Measurements from ENCODE around the gene CTTN. TPM values are rescaled to one million over a fixed set of nuclear protein-coding genes. Genes with fewer than 3 reads are reported as not detected.
"Not testable (repeated sequence)": the region's sequence is repeated elsewhere in the genome, so short reads cannot be mapped to it uniquely, and the experiment has no call there.

CTTN gene
- total RNA-seq, 2 experiments from 2014 or later: 5.0 to 9.3 TPM

- Histone ChIP-seq H3K27ac (ENCODE audit: low read depth, low read length, poor library complexity, severe bottlenecking) (no peak overlapping the region), H4K20me1 (ENCODE audit: insufficient read depth, low read length) (no peaks in the 10 kb centered on the region), H3K4me1 (ENCODE audit: insufficient read depth, low read length, poor library complexity, severe bottlenecking) (no peaks in the 10 kb centered on the region), H2AFZ (ENCODE audit: low read length) (no peak overlapping the region), H3K9me3 (ENCODE audit: low read length) (peaks cover 16% of the 10 kb centered on the region), H3K79me2 (ENCODE audit: insufficient read depth, low read depth, low read length) (no peaks in the 10 kb centered on the region), H3K4me2 (ENCODE audit: low read length) (no peak overlapping the region), H3K4me3 (ENCODE audit: low read depth, low read length, poor library complexity, severe bottlenecking) (no peak overlapping the region), H3K9me2 (ENCODE audit: insufficient read depth, low read length) (no peaks in the 10 kb centered on the region), H3K36me3 (ENCODE audit: insufficient read depth, low read length) (no peaks in the 10 kb centered on the region)
- intact Hi-C loops (cut with micrococcal nuclease; ENCODE audit: unreplicated experiment): no loop called here
- POLR2A ChIA-PET: no interaction called here
- no peak for TF ChIP-seq EZH2phosphoT487 (IDR thresholded peaks at IDR 0.05; ENCODE audit: borderline replicate concordance, low read depth, low read length)
- TF ChIP-seq, protein P1, sequence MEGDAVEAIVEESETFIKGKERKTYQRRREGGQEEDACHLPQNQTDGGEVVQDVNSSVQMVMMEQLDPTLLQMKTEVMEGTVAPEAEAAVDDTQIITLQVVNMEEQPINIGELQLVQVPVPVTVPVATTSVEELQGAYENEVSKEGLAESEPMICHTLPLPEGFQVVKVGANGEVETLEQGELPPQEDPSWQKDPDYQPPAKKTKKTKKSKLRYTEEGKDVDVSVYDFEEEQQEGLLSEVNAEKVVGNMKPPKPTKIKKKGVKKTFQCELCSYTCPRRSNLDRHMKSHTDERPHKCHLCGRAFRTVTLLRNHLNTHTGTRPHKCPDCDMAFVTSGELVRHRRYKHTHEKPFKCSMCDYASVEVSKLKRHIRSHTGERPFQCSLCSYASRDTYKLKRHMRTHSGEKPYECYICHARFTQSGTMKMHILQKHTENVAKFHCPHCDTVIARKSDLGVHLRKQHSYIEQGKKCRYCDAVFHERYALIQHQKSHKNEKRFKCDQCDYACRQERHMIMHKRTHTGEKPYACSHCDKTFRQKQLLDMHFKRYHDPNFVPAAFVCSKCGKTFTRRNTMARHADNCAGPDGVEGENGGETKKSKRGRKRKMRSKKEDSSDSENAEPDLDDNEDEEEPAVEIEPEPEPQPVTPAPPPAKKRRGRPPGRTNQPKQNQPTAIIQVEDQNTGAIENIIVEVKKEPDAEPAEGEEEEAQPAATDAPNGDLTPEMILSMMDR (conservative IDR thresholded peaks at IDR 0.05; ENCODE audit: low read length): no peak
- BruUV-seq (replicated peaks): no TSS peak
- no peak for DNase-seq (ENCODE audit: low spot score)
- CTCF ChIA-PET (ENCODE audit: unreplicated experiment): no interaction called here
These were observed 47.3 kb downstream of the CTTN start for GRCh38 chr11:70445605-70446004.

DNA sequence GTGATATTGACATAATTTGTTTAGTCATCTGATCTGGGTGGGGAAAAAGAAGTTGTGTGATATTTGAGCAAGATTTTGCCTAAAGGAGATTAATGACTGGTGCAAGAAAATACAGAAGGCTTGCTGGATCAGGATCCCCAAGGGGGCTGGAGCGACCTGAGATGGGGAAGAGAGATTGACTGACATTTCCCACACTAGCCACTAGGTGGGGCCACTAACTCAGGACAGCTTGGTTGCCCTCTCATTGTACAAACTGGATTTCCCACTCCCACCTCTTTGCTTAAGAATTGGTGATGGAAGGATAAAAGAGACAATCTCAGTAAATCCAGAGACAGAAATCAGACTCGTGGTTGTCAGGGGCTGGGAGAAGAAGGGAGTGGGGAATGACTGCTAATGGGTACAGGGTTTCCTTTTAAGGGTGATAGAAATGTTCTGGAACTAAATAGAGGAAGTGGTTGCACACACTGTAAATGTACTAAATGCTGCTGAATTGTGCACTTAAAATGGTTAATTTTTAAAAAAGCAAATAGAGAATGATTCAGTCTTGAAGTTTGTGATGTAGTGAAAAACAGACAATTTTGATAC, 50.7 kb downstream of the CTTN start:
- Histone ChIP-seq H3K4me3 (ENCODE audit: low read depth, low read length, poor library complexity, severe bottlenecking) (no peak overlapping the region), H3K27ac (ENCODE audit: low read depth, low read length, poor library complexity, severe bottlenecking) (no peak overlapping the region), H3K4me1 (ENCODE audit: insufficient read depth, low read length, poor library complexity, severe bottlenecking) (no peaks in the 10 kb centered on the region), H3K36me3 (ENCODE audit: insufficient read depth, low read length) (no peaks in the 10 kb centered on the region), H4K20me1 (ENCODE audit: insufficient read depth, low read length) (no peaks in the 10 kb centered on the region), H3K9me2 (ENCODE audit: insufficient read depth, low read length) (no peaks in the 10 kb centered on the region), H2AFZ (ENCODE audit: low read length) (no peak overlapping the region), H3K4me2 (ENCODE audit: low read length) (no peak overlapping the region), H3K79me2 (ENCODE audit: insufficient read depth, low read depth, low read length) (no peaks in the 10 kb centered on the region), H3K9me3 (ENCODE audit: low read length) (peaks cover 16% of the 10 kb centered on the region)
- CTCF ChIA-PET (ENCODE audit: unreplicated experiment): no interaction called here
- TF ChIP-seq, protein P1 (conservative IDR thresholded peaks at IDR 0.05; ENCODE audit: low read length): peak; percentile 83
- no peak for TF ChIP-seq EZH2phosphoT487 (IDR thresholded peaks at IDR 0.05; ENCODE audit: borderline replicate concordance, low read depth, low read length)
- DNase-seq (ENCODE audit: low spot score): peak; percentile 22
- POLR2A ChIA-PET: no interaction called here
- intact Hi-C loops (cut with micrococcal nuclease; ENCODE audit: unreplicated experiment): no loop called here
- BruUV-seq (replicated peaks): no TSS peak

- BruUV-seq (replicated peaks): no TSS peak
- Histone ChIP-seq H3K36me3 (ENCODE audit: insufficient read depth, low read length) (no peaks in the 10 kb centered on the region), H4K20me1 (ENCODE audit: insufficient read depth, low read length) (no peaks in the 10 kb centered on the region), H3K79me2 (ENCODE audit: insufficient read depth, low read depth, low read length) (no peaks in the 10 kb centered on the region), H3K4me1 (ENCODE audit: insufficient read depth, low read length, poor library complexity, severe bottlenecking) (no peaks in the 10 kb centered on the region), H2AFZ (ENCODE audit: low read length) (no peak overlapping the region), H3K27ac (ENCODE audit: low read depth, low read length, poor library complexity, severe bottlenecking) (no peak overlapping the region), H3K4me2 (ENCODE audit: low read length) (no peak overlapping the region), H3K9me2 (ENCODE audit: insufficient read depth, low read length) (no peaks in the 10 kb centered on the region), H3K9me3 (ENCODE audit: low read length) (peaks cover 5% of the 10 kb centered on the region), H3K4me3 (ENCODE audit: low read depth, low read length, poor library complexity, severe bottlenecking) (no peak overlapping the region)
- DNase-seq (ENCODE audit: low spot score): no peak
- no peak for TF ChIP-seq EZH2phosphoT487 (IDR thresholded peaks at IDR 0.05; ENCODE audit: borderline replicate concordance, low read depth, low read length)
- TF ChIP-seq, protein P1 (conservative IDR thresholded peaks at IDR 0.05; ENCODE audit: low read length): no peak
- ChIA-PET POLR2A (no interaction called here), CTCF (ENCODE audit: unreplicated experiment) (no interaction called here)
- intact Hi-C loops (cut with micrococcal nuclease; ENCODE audit: unreplicated experiment): no loop called here
These were observed 56.0 kb downstream of the CTTN start for GRCh38 chr11:70454197-70454767.

GRCh38 chr11:70454811-70455210, 56.5 kb downstream of the CTTN start:
- CTCF ChIA-PET (ENCODE audit: unreplicated experiment); H3K27ac ChIP-seq (ENCODE audit: low read depth, low read length, poor library complexity, severe bottlenecking); H3K9me3 ChIP-seq (ENCODE audit: low read length); intact Hi-C loops (cut with micrococcal nuclease; ENCODE audit: unreplicated experiment); H2AFZ ChIP-seq (ENCODE audit: low read length); BruUV-seq (replicated peaks); DNase-seq (ENCODE audit: low spot score); H3K4me1 ChIP-seq (ENCODE audit: insufficient read depth, low read length, poor library complexity, severe bottlenecking); POLR2A ChIA-PET; H3K4me3 ChIP-seq (ENCODE audit: low read depth, low read length, poor library complexity, severe bottlenecking); H3K36me3 ChIP-seq (ENCODE audit: insufficient read depth, low read length); H3K79me2 ChIP-seq (ENCODE audit: insufficient read depth, low read depth, low read length); H3K4me2 ChIP-seq (ENCODE audit: low read length); H3K9me2 ChIP-seq (ENCODE audit: insufficient read depth, low read length); H4K20me1 ChIP-seq (ENCODE audit: insufficient read depth, low read length): not testable (repeated sequence)
